KMS-11 (cell line): ENCODE data around the gene QPCT.

Experiments used
- H2AFZ ChIP-seq: fragments of 200-600 bp; sonication (generic); 2 replicates; pipeline ENCODE4 v1.6.1; 2016; ENCODE audit warnings: antibody characterized with exemption, mixed run types, low read depth
- H3K27ac ChIP-seq: fragments of 200-600 bp; sonication (generic); 2 replicates; pipeline ENCODE4 v1.6.1; 2016; ENCODE audit warnings: mild to moderate bottlenecking, mixed run types
- H3K27me3 ChIP-seq: fragments of 200-600 bp; sonication (generic); 2 replicates; pipeline ENCODE4 v1.6.1; 2017; ENCODE audit warnings: mild to moderate bottlenecking, low read depth, mixed run types, moderate library complexity; ENCODE audit not compliant: insufficient read depth
- H3K36me3 ChIP-seq: fragments of 200-600 bp; sonication (generic); 2 replicates; pipeline ENCODE4 v1.6.1; 2017; ENCODE audit warnings: mild to moderate bottlenecking, mixed run types; ENCODE audit not compliant: insufficient read depth
- H3K4me1 ChIP-seq: fragments of 200-600 bp; sonication (generic); 2 replicates; pipeline ENCODE4 v1.6.1; 2016; ENCODE audit warnings: mild to moderate bottlenecking, low read depth, mixed run types; ENCODE audit not compliant: poor library complexity, severe bottlenecking
- H3K4me2 ChIP-seq: fragments of 200-600 bp; sonication (generic); 2 replicates; pipeline ENCODE4 v1.7.0; 2016; ENCODE audit warnings: mild to moderate bottlenecking, mixed run types
- H3K4me3 ChIP-seq: fragments of 200-600 bp; sonication (generic); IDR thresholded peaks from 2 replicates; pipeline ENCODE4 v1.6.1; 2017; ENCODE audit warnings: low read depth, low read length, mixed read lengths; ENCODE audit not compliant: insufficient read depth
- H3K79me2 ChIP-seq: fragments of 200-600 bp; sonication (generic); 2 replicates; pipeline ENCODE4 v1.6.1; 2016; ENCODE audit warnings: low read depth, mixed run types; ENCODE audit not compliant: insufficient read depth
- H3K9ac ChIP-seq: fragments of 200-600 bp; sonication (generic); 2 replicates; pipeline ENCODE4 v1.6.1; 2016; ENCODE audit warnings: mild to moderate bottlenecking, mixed run types
- H4K20me1 ChIP-seq: fragments of 200-600 bp; sonication (generic); 2 replicates; pipeline ENCODE4 v1.6.1; 2016; ENCODE audit warnings: mild to moderate bottlenecking, mixed run types; ENCODE audit not compliant: insufficient read depth
- CTCF ChIP-seq: fragments of 200-600 bp; sonication (generic); conservative IDR thresholded peaks from 2 replicates; pipeline ENCODE4 v1.6.1; 2017; ENCODE audit warnings: low read depth, mild to moderate bottlenecking, antibody characterized with exemption, low read length, moderate library complexity, mixed read lengths

QPCT gene

GRCh38 chr2:37422816-37423215, 78.4 kb downstream of the QPCT start:
- TF ChIP-seq CTCF = no peak
- Histone ChIP-seq H4K20me1 (no peaks in the 10 kb centered on the region), H3K27me3 (no peaks in the 10 kb centered on the region), H2AFZ (no peak overlapping the region), H3K4me3 (no peak overlapping the region), H3K4me1 (no peaks in the 10 kb centered on the region), H3K4me2 (no peak overlapping the region), H3K79me2 (no peaks in the 10 kb centered on the region), H3K36me3 (no peaks in the 10 kb centered on the region), H3K27ac (no peak overlapping the region), H3K9ac (no peak overlapping the region)
